ENCODE data around the gene SERPINA3.
"Not testable (repeated sequence)": the region's sequence is repeated elsewhere in the genome, so short reads cannot be mapped to it uniquely, and the experiment has no call there.

SERPINA3 gene

DNA sequence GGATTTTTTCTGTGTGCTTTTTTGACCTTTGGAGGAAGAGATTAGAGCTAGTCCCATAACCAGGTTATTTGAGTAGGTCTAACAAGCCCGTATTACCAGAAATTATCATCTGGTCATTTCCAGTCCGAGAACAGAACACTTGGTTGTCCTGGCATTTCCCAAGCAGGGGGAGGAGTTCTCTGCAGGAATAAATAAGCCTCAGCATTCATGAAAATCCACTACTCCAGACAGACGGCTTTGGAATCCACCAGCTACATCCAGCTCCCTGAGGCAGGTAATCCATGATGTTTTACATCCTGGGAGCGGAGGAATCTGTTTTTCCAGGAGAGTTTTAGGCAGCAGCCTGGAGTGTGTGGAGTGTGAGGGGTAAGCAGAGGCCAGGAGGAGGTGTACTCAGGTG, at the start of gene SERPINA3:
TSS of gene SERPINA3 (plus strand) at position 218 of the 400 bp plus-strand sequence. CDS start 2,051 bp downstream, outside the sequence.
- DNase-seq (ENCODE audit: insufficient read length, low spot score) (no peak), FAIRE-seq (no peak)

- DNase-seq (ENCODE audit: insufficient read length, low spot score) (no peak), FAIRE-seq (no peak)
Measured at GRCh38 chr14:94562941-94563883, 49.0 kb upstream of the SERPINA3 start.

- no peak for DNase-seq (ENCODE audit: insufficient read length, low spot score)
- FAIRE-seq: no peak
Measured at GRCh38 chr14:94564381-94564780, 47.8 kb upstream of the SERPINA3 start.

GRCh38 chr14:94568186-94568585, 44.0 kb upstream of the SERPINA3 start:
- DNase-seq (ENCODE audit: insufficient read length, low spot score) (no peak), FAIRE-seq (no peak)

DNA sequence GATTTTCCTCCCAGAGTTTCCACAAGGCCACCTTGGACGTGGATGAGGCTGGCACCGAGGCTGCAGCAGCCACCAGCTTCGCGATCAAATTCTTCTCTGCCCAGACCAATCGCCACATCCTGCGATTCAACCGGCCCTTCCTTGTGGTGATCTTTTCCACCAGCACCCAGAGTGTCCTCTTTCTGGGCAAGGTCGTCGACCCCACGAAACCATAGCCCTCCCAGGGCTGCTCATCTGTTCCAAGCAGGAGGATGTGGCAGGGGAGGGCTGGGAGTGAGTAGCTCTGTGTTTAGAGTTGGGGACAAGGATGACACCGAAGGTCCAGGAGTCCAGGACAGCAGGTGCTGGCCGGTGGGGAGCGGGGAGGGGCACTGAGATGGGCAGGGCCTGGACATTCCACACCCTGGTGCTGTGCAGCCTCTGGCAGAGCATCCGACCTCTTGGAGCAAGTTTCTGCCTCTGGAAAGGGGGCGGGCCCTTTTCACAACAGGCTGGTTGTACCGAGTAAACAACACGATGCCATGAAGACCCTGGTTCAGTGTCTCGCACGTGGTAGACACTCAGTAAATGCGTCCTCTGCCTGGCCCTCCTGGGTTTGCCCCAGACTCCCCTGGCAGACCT, 42.7 kb upstream of the SERPINA3 start:
- no peak for FAIRE-seq
- DNase-seq (ENCODE audit: insufficient read length, low spot score): no peak

DNA sequence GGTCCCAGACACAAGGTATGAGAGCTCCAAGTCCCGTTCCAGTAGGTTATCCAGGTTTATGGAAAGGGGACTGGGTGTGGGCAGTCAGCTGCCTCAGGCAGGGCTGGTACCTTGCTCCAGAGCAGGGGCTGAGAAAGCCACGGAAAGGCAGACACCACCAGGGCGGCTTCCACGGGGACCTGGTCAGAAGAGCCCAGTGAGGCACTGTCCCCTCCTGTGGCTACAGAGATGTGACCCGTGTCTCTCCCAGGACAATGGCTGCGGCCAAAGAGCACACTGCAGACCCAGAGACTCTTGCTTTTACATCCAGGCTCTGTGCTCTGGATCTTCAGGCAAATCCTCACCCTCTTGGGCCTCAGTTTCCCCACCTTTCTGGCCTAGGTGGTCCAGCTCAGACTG, 42.2 kb upstream of the SERPINA3 start:
- no peak for DNase-seq (ENCODE audit: insufficient read length, low spot score)
- no peak for FAIRE-seq

GRCh38 chr14:94570440-94570839, 41.8 kb upstream of the SERPINA3 start:
- DNase-seq (ENCODE audit: insufficient read length, low spot score): no peak
- no peak for FAIRE-seq

DNA sequence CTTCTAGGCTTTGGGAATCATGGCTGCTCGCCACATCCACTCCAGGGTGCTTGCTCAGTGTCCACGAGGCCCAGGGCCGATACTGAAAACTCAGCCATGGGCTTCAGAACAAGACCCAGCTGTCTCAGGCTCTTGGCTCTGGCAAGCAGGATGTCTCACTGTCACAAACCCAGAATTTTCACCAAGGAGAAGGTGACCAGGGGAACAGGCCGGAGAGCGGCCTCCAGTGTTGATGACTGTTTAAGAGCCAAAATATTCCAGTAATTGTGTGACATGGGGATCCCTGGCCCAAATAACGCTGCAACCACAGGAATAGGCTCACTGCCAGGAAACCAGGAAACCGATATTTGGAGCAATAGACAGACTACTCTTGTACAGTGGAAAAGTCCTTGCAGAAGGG, 40.8 kb upstream of the SERPINA3 start:
- FAIRE-seq: no peak
- no peak for DNase-seq (ENCODE audit: insufficient read length, low spot score)

DNA sequence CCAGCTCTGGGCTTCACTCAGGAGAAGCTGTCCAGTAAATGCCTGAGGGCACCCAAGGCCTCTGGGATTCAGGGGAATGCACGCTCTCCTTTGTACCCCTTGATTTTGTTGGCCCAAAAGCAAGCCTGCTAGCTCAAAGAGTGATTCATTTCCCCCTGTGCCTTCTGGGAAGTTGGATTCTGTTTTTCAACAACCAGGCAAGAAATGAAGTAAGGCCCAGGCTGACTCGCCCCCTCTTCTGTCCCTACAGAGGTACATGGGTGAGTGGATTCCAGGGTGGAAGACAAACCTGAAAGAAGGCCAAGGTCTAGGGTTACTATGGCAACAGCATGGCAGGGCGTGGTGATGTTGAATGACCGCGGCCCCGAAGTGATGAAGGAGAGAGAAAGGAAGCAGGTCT, 40.2 kb upstream of the SERPINA3 start:
- no peak for DNase-seq (ENCODE audit: insufficient read length, low spot score)
- FAIRE-seq: no peak

DNA sequence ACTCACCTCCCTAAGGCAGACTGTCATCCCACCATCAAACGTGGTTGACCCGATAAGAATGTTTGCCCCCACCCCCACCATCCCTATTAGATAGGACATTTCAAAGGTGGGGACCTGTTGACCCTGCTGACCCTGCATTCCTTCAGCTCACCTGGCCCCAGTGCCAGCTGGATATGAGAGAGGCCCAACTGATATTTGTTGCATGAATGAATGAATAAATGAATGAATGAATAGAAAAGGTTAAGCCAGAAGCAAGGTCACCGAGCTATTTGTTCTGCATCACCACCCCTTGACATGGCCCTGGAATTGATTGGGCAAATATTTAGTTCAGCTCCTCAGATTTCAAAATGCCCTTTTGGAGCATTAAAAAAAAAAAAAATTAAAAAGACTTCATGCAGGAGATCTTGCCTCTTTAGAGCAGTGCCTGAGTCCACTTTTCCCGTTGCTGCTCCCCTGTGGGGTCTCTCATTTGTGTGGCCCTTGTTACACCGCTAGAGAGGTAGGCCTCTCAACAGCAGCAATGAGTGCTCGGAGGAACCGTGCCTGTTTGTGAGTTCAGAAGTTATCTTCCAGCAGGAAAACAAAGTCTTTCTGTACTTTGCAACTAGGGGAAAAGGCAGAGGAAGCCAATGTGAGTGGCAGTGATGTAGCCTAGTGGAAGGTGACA, 39.4 kb upstream of the SERPINA3 start:
- FAIRE-seq: no peak

DNA sequence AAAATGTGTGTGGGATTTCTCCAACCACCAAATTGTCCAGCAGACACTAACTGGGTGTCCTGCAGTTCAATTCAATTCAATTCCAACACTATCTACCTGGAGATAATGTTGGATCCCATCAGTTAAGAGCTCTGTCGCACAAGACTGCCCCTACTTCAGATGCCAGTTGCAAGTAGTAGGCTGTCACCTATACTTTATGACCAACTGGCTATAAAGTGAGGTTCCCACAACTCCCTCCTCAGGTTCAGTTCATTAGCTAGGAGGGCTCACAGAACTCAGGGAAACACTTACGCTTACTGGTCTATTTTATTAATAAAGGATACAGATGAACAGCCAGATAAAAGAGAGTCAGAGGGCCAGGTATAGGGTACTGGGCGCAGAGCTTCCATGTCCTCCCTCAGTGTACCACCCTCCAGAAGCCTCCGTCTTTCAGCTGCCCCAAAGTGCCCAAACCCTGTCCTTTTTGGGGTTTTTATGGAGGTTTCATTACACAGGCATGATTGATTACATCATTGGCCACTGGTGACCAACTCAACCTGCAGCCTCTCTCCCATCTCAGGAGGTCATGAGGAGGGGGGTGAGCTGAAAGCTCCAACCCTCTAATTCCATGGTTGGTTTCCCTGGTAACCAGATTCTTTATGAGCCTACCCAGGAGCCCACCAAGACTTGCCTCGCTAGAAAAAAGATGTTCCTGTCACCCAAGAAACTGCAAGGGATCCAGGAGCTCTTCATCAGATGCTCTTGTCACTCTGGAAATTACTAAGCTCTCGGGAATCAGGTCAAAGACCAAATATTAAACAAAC, 38.5 kb upstream of the SERPINA3 start:
- no peak for DNase-seq (ENCODE audit: insufficient read length, low spot score)
- no peak for FAIRE-seq

More for the DNA sequence above, 39.4 kb upstream of the SERPINA3 start:
- DNase-seq (ENCODE audit: insufficient read length, low spot score): no peak

DNA sequence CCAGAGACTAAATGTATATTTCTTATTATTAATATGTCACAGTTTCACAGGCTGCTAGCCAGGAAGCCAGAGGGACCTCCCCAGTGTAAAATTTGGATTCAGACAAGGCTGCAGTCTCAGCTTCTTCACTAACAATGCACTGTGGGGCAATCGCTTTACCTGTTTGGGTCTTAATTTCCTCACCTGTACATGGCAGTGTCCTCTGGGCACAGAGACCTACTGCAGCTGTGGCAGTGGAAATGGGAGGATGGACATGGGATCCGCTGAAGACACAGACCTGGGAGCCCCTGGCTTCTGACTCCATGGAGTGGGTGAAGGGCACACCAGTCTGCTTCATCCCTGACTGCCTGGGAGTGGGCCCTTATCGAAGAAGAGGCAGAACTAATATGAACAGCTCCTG, 37.9 kb upstream of the SERPINA3 start:
- FAIRE-seq (no peak), DNase-seq (ENCODE audit: insufficient read length, low spot score) (no peak)

GRCh38 chr14:94575730-94576585, 36.2 kb upstream of the SERPINA3 start:
- DNase-seq (ENCODE audit: insufficient read length, low spot score) (no peak), FAIRE-seq (no peak)

DNA sequence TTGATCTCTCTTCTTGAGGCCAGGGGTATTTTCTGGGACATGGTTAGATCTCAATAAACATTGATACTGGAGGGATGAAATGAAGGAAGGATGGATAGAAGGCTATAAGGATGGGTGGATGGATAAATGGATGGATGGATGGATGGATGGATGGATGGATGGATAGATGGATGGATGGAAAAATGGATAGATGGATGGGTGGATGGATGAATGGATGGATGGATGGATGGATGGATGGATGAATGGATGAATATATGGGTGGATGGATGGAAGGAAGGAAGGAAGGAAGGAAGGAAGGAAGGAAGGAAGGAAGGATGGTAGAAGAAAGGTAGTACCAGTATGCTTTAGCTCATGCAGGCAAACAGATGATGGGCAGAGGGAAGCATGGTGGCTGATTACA, 34.7 kb upstream of the SERPINA3 start:
- not testable (repeated sequence) for FAIRE-seq; DNase-seq (ENCODE audit: insufficient read length, low spot score)

- FAIRE-seq: no peak
- DNase-seq (ENCODE audit: insufficient read length, low spot score): no peak
Measured at GRCh38 chr14:94578712-94579111, 33.5 kb upstream of the SERPINA3 start.

GRCh38 chr14:94581127-94581999, 30.8 kb upstream of the SERPINA3 start, which contains the start of gene SERPINA5:
Gene SERPINA5 (plus strand): TSS chr14:94581426. CDS start chr14:94587363, 5,937 bp downstream.
- peak; percentile 35 for DNase-seq (ENCODE audit: insufficient read length, low spot score)
- FAIRE-seq: no peak

DNA sequence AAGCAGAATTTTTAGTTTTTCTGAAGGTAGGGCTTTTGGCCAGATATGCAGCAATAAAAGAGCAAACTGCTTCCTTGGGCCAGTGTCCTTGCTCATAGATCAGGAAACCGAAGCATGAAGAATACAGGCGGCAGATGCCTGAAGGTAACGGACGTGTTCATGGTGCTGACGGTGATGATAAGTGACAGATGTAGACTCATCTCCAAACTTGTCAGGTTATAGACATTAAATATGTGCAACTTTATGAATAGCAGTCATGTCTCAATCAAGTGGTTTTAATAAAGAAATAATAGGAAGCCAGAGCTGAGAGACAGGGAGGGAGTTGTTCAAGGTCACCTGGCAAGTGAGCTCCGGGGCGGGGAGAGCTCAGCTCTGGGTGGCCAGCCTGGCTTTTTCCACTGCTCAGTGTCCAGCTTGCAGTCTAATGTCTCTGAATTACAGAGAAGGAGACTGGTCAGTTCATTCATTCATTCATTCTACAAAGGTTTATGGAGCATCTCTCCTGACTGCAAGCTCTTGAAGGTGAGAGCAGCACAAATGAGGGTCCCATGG, 29.9 kb upstream of the SERPINA3 start:
- FAIRE-seq: no peak
- DNase-seq (ENCODE audit: insufficient read length, low spot score): no peak

GRCh38 chr14:94582851-94583250, 29.3 kb upstream of the SERPINA3 start:
- FAIRE-seq (no peak), DNase-seq (ENCODE audit: insufficient read length, low spot score) (no peak)

All from HTR-8/SVneo (cell line).